GM10248 (cell line): ENCODE results near the gene PLXNA3.

Source experiments
- CTCF ChIA-PET: fragments of 300-600 bp; sonication (Branson Sonifier 250); formaldehyde crosslinking; extraction: SDS; loops from one replicate; lab custom pipeline; 2021; ENCODE audit warnings: antibody characterized with exemption; lab: Yijun Ruan, JAX
- POLR2A ChIA-PET: fragments of 350-650 bp; sonication (Branson Sonifier 250); formaldehyde crosslinking; extraction: SDS; loops from one replicate; lab custom pipeline; 2020; ENCODE audit warnings: antibody characterized with exemption; lab: Yijun Ruan, JAX
- DNase-seq: peaks from one replicate; pipeline ENCODE4 v3.0.0; 2012; ENCODE audit errors: extremely low spot score
- TF ChIP-seq, protein P1 (sequence below): IDR thresholded peaks from 2 replicates; pipeline ENCODE4 v1.5.1; 2012; ENCODE audit warnings: mild to moderate bottlenecking, low read depth; ENCODE audit errors: extremely low read depth, missing control alignments, control extremely low read depth

PLXNA3 gene

DNA sequence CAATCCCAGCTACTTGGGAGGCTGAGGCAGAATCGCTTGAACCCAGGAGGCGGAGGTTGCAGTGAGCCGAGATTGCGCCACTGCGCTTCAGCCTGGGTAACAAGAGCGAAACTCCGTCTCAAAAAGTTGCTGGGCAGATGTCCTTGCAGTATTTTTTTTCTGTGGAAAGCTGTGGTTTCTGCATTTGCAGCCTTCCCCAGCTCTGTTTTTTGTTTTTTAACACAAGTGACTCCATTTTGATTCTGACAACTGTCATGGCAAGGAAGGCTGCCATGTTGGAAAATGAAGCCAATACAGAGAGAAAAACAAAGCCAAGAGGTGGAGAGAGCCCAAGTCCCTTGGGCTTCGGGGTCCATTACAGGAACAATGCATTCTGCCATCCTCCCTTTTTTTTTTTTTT, 44.0 kb downstream of the PLXNA3 start:
- TF ChIP-seq, protein P1, sequence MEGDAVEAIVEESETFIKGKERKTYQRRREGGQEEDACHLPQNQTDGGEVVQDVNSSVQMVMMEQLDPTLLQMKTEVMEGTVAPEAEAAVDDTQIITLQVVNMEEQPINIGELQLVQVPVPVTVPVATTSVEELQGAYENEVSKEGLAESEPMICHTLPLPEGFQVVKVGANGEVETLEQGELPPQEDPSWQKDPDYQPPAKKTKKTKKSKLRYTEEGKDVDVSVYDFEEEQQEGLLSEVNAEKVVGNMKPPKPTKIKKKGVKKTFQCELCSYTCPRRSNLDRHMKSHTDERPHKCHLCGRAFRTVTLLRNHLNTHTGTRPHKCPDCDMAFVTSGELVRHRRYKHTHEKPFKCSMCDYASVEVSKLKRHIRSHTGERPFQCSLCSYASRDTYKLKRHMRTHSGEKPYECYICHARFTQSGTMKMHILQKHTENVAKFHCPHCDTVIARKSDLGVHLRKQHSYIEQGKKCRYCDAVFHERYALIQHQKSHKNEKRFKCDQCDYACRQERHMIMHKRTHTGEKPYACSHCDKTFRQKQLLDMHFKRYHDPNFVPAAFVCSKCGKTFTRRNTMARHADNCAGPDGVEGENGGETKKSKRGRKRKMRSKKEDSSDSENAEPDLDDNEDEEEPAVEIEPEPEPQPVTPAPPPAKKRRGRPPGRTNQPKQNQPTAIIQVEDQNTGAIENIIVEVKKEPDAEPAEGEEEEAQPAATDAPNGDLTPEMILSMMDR = no peak
- ChIA-PET POLR2A (interaction anchor here (0.7 kb wide), 1 partner anchor 31 kb away, joined by 3 read pairs; no protein-coding TSS in a partner anchor), CTCF (interaction anchor here (0.9 kb wide), 1 partner anchor 61 kb away, joined by 3 read pairs; no protein-coding TSS in a partner anchor)
- DNase-seq = no peak

DNA sequence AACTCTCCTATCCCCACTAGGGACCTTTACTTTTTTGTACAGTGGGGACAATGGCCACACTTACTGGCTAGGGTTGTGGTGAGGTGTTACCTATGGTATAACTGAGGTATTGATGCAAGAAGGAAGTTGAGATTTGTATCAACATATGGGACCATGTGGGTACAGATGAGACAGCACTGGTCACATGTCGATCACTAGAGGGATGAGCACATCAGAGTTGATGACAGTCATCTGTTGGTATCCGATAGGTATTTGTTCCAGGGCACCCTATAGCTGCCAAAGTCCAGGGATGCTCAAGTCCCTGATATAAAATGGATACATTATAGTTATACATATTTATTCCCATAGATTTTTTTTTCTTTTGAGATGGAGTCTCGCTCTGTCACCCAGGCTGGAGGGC, 44.9 kb downstream of the PLXNA3 start:
- CTCF ChIA-PET = no interaction called here

DNA sequence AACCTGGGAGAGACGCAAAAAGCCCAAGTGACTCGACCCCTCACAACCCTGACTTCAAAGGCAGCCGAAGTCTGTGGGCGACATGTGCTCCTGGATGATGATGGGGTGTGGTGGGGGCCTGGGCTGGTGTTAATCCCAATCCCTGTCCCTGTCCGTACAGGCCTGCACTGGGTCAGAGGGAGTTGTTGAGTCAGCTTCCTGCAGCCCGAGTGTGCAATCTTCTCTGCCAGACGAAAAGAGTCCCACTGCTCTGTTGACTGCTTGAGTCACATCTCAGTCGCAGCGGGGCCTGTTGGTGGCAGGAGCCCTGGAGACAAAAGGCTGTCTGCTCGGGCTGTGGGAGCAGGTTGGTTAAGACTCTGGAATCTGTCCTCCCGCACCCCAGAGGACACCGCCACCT, 47.7 kb downstream of the PLXNA3 start:
- POLR2A ChIA-PET = no interaction called here
- DNase-seq = no peak
- TF ChIP-seq, protein P1 = no peak
- CTCF ChIA-PET = no interaction called here

More for the DNA sequence above, 44.9 kb downstream of the PLXNA3 start:
- DNase-seq = no peak
- POLR2A ChIA-PET = interaction anchor here (0.7 kb wide), 1 partner anchor 30 kb away, joined by 3 read pairs; no protein-coding TSS in a partner anchor
- TF ChIP-seq, protein P1 = no peak

DNA sequence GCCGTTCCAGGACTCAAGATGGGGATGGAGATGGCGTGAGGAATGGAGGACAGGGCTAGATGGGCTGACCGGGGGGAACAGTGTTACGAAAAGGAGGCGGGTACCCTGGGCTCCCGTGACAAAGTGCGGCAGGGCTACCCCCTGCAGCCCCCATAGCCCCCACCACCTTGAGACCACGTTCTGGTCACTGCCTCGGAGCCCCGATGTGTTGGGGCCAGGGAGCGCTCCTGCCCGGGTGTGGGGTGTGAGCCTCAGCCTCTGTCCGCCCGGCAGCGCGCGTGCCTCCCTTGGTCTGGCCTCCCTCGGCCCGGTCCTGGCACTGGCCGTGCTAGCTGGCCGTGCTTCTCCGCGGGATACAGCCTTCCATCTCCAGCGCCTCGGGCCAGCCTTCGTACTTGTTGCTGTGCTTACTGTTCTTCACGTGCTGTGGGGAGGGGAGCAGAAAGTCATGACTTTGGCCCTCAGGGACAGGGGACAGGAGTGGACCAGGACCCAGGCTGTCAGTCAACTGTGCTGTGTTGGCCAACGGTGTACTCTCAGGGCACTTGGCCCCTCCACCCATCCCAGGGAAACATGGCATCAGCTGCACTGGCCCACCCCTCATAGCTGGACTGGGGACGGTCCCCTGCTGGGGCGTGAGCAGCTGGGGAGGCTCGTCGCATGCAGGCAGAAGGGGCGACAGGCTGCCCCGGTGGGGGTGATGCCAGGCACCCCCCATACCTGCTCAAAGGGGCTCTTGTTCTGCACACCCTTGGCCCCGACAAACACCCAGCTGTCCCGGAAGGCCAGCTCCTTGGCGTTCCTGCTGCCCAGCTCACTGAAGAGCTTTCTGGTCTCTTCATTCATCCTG, 48.6 kb downstream of the PLXNA3 start:
- no peak for DNase-seq
- CTCF ChIA-PET = interaction anchor here (1.9 kb wide), 1 partner anchor 20 kb away, joined by 5 read pairs; no protein-coding TSS in a partner anchor
- TF ChIP-seq, protein P1 = no peak
- POLR2A ChIA-PET = interaction anchor here (0.9 kb wide), 1 partner anchor 16 kb away, joined by 3 read pairs; the partner anchor contains the start of gene SLC10A3

DNA sequence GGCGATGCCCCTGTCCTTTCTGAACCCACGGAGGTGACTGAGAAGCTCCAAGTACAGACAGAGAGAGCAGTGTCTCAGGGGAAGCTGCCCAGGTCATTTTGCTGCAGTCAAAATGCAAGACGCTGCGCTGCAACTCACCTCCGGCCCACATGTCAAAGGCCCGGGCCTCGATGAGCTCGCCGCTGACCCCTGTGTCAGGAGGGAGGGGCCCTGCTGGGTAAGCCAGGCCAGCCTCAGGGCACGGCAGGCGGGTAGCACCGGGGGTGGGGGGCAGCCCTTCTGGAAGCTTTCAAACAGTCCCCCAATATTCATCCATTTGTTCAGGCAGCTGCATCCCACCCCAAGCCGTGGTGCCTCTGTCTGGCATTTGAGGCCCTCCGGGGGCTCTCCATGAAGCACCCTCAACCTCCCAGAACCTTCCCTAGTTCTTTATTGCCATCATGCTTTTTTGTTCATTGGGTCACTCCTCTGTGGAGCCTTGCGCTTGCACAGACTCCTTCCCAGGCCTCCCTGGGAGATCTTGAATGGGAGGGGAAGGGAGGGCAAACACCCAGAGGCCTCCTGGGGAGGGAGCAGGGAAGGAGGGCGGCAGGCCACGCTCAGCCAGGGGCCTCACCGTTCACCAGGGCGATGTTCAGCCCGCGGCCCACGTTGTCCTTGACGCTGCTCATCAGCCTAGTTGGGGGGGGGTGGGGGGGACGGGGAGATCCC, 49.7 kb downstream of the PLXNA3 start:
- POLR2A ChIA-PET = interaction anchor here (0.9 kb wide), 1 partner anchor 17 kb away, joined by 3 read pairs; the partner anchor contains the start of gene SLC10A3

DNA sequence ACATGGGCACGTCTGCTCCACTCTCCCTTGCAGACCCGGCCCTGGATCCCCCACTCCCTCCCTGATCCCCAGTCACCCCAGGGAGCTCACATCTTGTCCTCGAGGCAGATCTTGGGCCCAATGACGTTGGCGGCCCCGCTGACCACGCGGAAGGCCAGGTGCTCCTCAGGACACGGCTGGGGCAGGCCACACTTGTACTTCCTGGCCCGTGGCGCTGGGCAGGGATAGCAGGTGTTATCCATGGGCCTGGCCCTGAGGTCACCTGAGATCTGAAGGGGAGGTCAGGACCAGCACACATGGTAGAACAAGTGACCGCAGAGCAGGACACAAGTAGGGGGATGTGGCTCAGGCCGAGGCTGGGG, 50.3 kb downstream of the PLXNA3 start:
- no peak for DNase-seq
- TF ChIP-seq, protein P1 = no peak
- ChIA-PET POLR2A (no interaction called here), CTCF (interaction anchor here (1.9 kb wide), 1 partner anchor 19 kb away, joined by 5 read pairs; no protein-coding TSS in a partner anchor)

More for the DNA sequence above, 49.7 kb downstream of the PLXNA3 start:
- DNase-seq = no peak
- CTCF ChIA-PET = interaction anchor here (1.9 kb wide), 1 partner anchor 19 kb away, joined by 5 read pairs; no protein-coding TSS in a partner anchor
- TF ChIP-seq, protein P1 = no peak
